Stomach (tissue), 4 donors: ENCODE data around the gene COA4.

Experiments used
- CTCF ChIP-seq, 7 experiments: fragments of 450-650 bp in 4 of 7; fragments of 200-600 bp in 3 of 7; sonication (generic) in 3 of 7; IDR thresholded peaks; one replicate each; pipeline ENCODE4 v1.5.1; 2016 to 2019; ENCODE audit warnings: antibody characterized with exemption in 7 of 7, control low read depth in 2 of 7, mild to moderate bottlenecking in 1 of 7
- EP300 ChIP-seq: sonication (generic); formaldehyde crosslinking; IDR thresholded peaks from one replicate; pipeline ENCODE4 v1.6.1; 2017; ENCODE audit warnings: antibody characterized with exemption
- POLR2A ChIP-seq, 4 donors: fragments of 450-650 bp; IDR thresholded peaks; one replicate each; pipeline ENCODE4 v1.6.1; 2016; ENCODE audit warnings: antibody characterized with exemption in 4 of 4, control low read depth in 2 of 4, mild to moderate bottlenecking in 1 of 4, moderate library complexity in 1 of 4

- TF ChIP-seq CTCF (IDR thresholded peaks at IDR 0.05) = no peak
- TF ChIP-seq EP300 = no peak
- TF ChIP-seq POLR2A (IDR thresholded peaks at IDR 0.05) = no peak
These were observed 16.4 kb downstream of the COA4 start for GRCh38 chr11:73860202-73860601.
